ENCODE data around the gene PUM2.
A peak's percentile ranks its signal among the peaks of the same experiment; 100 is the strongest.

The PUM2 gene

GRCh38 chr2:20222769-20223406, 127.8 kb downstream of the PUM2 start:
- no peaks in the 10 kb centered on the region; a peak in 1 of 22 replicates for H3K36me3 ChIP-seq
- H3K4me3 ChIP-seq = peak overlapping the region; percentile 65 to 80 (median 76)
- TF ChIP-seq Cebpa-rat (IDR thresholded peaks at IDR 0.05) = no peak
- H3K27me3 ChIP-seq = peaks cover 21 to 43% (median 29%) of the 10 kb centered on the region in 11 experiments; a peak in 19 of 22 replicates
- peaks cover 5 to 68% (median 54%) of the 10 kb centered on the region in 10 experiments; a peak in 18 of 20 replicates for H3K4me1 ChIP-seq
- peak overlapping the region in 2 of 11 experiments; percentile 24 to 75; a peak in 1 of 22 replicates for H3K27ac ChIP-seq
- peak overlapping the region; percentile 94 to 100 (median 99) for H3K4me2 ChIP-seq
- peaks cover 0 to 19% (median 0%) of the 10 kb centered on the region in 11 experiments; a peak in 4 of 22 replicates for H4K20me1 ChIP-seq
- H3K9ac ChIP-seq = peak overlapping the region in 8 of 11 experiments; percentile 70 to 86 (median 79); a peak in 14 of 22 replicates
- H3K9me3 ChIP-seq (replicated peaks in 1 of 11) = no peaks in the 10 kb centered on the region

- H3K36me3 ChIP-seq = no peaks in the 10 kb centered on the region; a peak in 1 of 22 replicates
- H3K4me2 ChIP-seq = peak overlapping the region in 9 of 11 experiments; percentile 97 to 100 (median 99); a peak in 18 of 22 replicates
- H3K4me3 ChIP-seq = peak overlapping the region in 3 of 10 experiments; percentile 76 to 79 (median 77); a peak in 2 of 20 replicates
- peak overlapping the region in 4 of 11 experiments; percentile 24 to 86 (median 84); a peak in 6 of 22 replicates for H3K9ac ChIP-seq
- H3K9me3 ChIP-seq (replicated peaks in 1 of 11) = no peaks in the 10 kb centered on the region
- H3K27me3 ChIP-seq = peaks cover 21 to 43% (median 29%) of the 10 kb centered on the region in 11 experiments; a peak in 19 of 22 replicates
- peaks cover 5 to 75% (median 61%) of the 10 kb centered on the region in 10 experiments; a peak in 18 of 20 replicates for H3K4me1 ChIP-seq
- H4K20me1 ChIP-seq = peaks cover 0 to 19% (median 0%) of the 10 kb centered on the region in 11 experiments; a peak in 4 of 22 replicates
- TF ChIP-seq Cebpa-rat (IDR thresholded peaks at IDR 0.05) = no peak
- H3K27ac ChIP-seq = 0 out of 22 replicates have a peak overlapping the region, but pooled peaks of 1 of the 11 experiments have one; percentile 24
These were observed 128.5 kb downstream of the PUM2 start for GRCh38 chr2:20222014-20222768.

DNA sequence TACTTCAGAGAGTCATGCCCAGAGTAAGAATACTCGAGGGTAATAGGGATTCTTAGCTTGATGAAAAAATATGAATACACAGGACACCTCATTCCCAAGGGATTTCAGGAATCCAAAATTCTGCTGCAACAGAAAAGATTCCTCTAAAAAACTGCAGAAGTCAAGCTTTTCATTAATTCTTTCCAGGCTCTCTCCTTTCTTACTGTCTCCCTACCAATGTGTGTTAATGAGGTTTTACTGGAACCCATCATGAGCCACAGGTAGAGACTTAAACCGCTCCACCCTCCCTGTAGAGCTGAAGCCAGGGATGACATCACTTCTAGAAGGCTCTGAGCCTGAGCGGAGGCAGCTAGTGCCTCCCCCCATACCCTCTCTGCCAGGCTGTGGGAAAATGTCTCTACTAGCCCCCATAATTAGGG, 129.1 kb downstream of the PUM2 start:
- Histone ChIP-seq H3K27ac (no peak overlapping the region), H3K27me3 (peaks cover 21 to 43% (median 29%) of the 10 kb centered on the region in 11 experiments; a peak in 19 of 22 replicates), H3K4me2 (peak overlapping the region in 8 of 11 experiments; percentile 97 to 100 (median 99); a peak in 15 of 22 replicates)

GRCh38 chr2:20220806-20221554, 129.7 kb downstream of the PUM2 start:
- H3K9ac ChIP-seq = no peak overlapping the region
- TF ChIP-seq Cebpa-rat (IDR thresholded peaks at IDR 0.05) = no peak
- H3K4me2 ChIP-seq = peak overlapping the region in 5 of 11 experiments; percentile 97 to 100 (median 99); a peak in 9 of 22 replicates
- 0 out of 22 replicates have a peak overlapping the region, but pooled peaks of 1 of the 11 experiments have one; percentile 21 for H3K27ac ChIP-seq
- H3K27me3 ChIP-seq = peaks cover 21 to 41% (median 29%) of the 10 kb centered on the region in 11 experiments; a peak in 19 of 22 replicates
- H3K36me3 ChIP-seq = no peaks in the 10 kb centered on the region; a peak in 1 of 22 replicates
- H3K4me3 ChIP-seq = no peak overlapping the region
- no peaks in the 10 kb centered on the region for H3K9me3 ChIP-seq (replicated peaks in 1 of 11)
- H4K20me1 ChIP-seq = peaks cover 0 to 16% (median 0%) of the 10 kb centered on the region in 11 experiments; a peak in 3 of 22 replicates
- peaks cover 5 to 75% (median 62%) of the 10 kb centered on the region in 10 experiments; a peak in 18 of 20 replicates for H3K4me1 ChIP-seq

More for the DNA sequence above, 129.1 kb downstream of the PUM2 start:
- H3K4me1 ChIP-seq = peaks cover 5 to 80% (median 67%) of the 10 kb centered on the region in 10 experiments; a peak in 18 of 20 replicates
- no peaks in the 10 kb centered on the region; a peak in 1 of 22 replicates for H3K36me3 ChIP-seq
- H4K20me1 ChIP-seq = peaks cover 0 to 19% (median 0%) of the 10 kb centered on the region in 11 experiments; a peak in 4 of 22 replicates
- no peak for TF ChIP-seq Cebpa-rat (IDR thresholded peaks at IDR 0.05)
- H3K4me3 ChIP-seq = no peak overlapping the region
- H3K9me3 ChIP-seq (replicated peaks in 1 of 11) = no peaks in the 10 kb centered on the region
- no peak overlapping the region for H3K9ac ChIP-seq

GRCh38 chr2:20219763-20220380, 130.8 kb downstream of the PUM2 start:
- peak overlapping the region in 5 of 11 experiments; percentile 0 to 36 (median 24); a peak in 6 of 22 replicates for H3K4me2 ChIP-seq
- no peak overlapping the region for H3K27ac ChIP-seq
- H3K4me1 ChIP-seq = peaks cover 0 to 79% (median 63%) of the 10 kb centered on the region in 10 experiments; a peak in 16 of 20 replicates
- TF ChIP-seq Cebpa-rat (IDR thresholded peaks at IDR 0.05) = no peak
- H3K4me3 ChIP-seq = no peak overlapping the region
- H3K27me3 ChIP-seq = peaks cover 21 to 32% (median 28%) of the 10 kb centered on the region in 11 experiments; a peak in 19 of 22 replicates
- peaks cover 0 to 11% (median 0%) of the 10 kb centered on the region in 11 experiments; a peak in 3 of 22 replicates for H4K20me1 ChIP-seq
- H3K9me3 ChIP-seq (replicated peaks in 1 of 11) = no peaks in the 10 kb centered on the region
- no peaks in the 10 kb centered on the region; a peak in 1 of 22 replicates for H3K36me3 ChIP-seq
- H3K9ac ChIP-seq = no peak overlapping the region

DNA sequence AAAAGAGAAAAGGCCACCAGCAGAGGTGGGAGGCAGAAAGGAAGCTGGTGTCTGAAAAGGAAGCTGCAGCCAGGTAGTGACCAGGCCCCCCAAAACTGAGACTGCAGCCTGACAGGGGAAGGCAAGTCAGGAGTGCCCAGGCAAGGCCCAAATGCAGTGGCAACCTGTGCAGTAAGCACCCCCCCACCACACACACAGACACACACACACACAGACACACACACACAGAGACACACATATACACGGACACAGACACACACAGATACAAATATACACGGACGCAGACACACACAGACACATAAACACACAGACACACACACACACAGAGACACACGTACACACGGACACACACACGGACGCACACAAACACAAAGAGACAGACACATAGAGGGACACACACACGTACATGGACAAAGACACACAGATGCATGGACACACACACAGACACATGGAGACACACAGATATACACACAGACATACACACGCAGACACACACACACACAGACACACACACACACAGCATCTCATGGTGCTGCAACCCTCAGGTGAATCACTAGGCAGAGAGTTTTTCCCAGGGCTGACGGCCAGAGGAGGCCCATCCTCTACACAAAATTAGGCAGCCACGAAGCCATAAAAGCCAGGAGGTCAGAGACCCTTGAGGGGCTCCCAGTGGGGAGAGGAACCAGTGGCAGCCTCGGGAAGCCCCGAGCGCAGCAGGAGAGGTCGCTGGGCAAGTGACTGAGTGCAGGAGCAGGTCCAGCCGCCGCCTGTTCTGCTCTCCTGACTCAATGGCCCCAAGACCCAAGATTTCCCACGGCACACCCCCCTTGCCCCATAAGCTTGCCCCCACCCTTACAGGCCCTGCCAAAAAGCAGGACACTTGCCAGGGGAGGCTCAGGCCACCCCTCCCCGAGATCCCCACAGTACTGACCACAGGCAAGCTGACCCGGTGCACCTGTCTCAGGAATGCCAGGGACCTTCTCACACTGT, 132.0 kb downstream of the PUM2 start:
- peaks cover 8 to 20% (median 15%) of the 10 kb centered on the region in 11 experiments; a peak in 19 of 22 replicates for H3K27me3 ChIP-seq
- H3K27ac ChIP-seq = peak overlapping the region in 2 of 11 experiments; percentile 23 to 27; a peak in 1 of 22 replicates
- peaks cover 11 to 86% (median 72%) of the 10 kb centered on the region in 10 experiments for H3K4me1 ChIP-seq
- no peaks in the 10 kb centered on the region for H3K9me3 ChIP-seq (replicated peaks in 1 of 11)
- H3K36me3 ChIP-seq = no peaks in the 10 kb centered on the region; a peak in 1 of 22 replicates
- TF ChIP-seq Cebpa-rat (IDR thresholded peaks at IDR 0.05) = no peak
- no peak overlapping the region for H3K4me3 ChIP-seq
- peak overlapping the region in 5 of 11 experiments; percentile 40 to 66 (median 52); a peak in 8 of 22 replicates for H3K4me2 ChIP-seq
- H3K9ac ChIP-seq = no peak overlapping the region
- H4K20me1 ChIP-seq = peaks cover 0 to 11% (median 0%) of the 10 kb centered on the region in 11 experiments; a peak in 3 of 22 replicates

All from BLaER1 treated with 17β-estradiol and CSF1 and Interleukin-3, amounts not matched to agents 10 nM and 100 nM (cell line).